SK-N-SH (cell line): ENCODE measurements around the gene ADK.

Source experiments
- CHD2 ChIP-seq: fragments of 150-350 bp; IDR thresholded peaks from 2 replicates; pipeline ENCODE4 v1.6.1; 2018; ENCODE audit warnings: low read length; ENCODE audit not compliant: partially characterized antibody
- FOSL2 ChIP-seq: IDR thresholded peaks from 2 replicates; pipeline ENCODE4 v1.4.0; 2012; ENCODE audit warnings: low read depth, mild to moderate bottlenecking, moderate library complexity, borderline replicate concordance
- JUND ChIP-seq: IDR thresholded peaks from 2 replicates; pipeline ENCODE4 v1.4.0; 2012
- POLR2AphosphoS5 ChIP-seq: IDR thresholded peaks from 2 replicates; pipeline ENCODE4 v1.6.1; 2012; ENCODE audit warnings: low read depth, low read length
- RFX5 ChIP-seq: IDR thresholded peaks from 2 replicates; pipeline ENCODE4 v1.6.1; 2012; ENCODE audit warnings: mild to moderate bottlenecking, improper control_type of control experiment, low read length
- SIN3A ChIP-seq: IDR thresholded peaks from 2 replicates; pipeline ENCODE4 v1.6.1; 2012; ENCODE audit warnings: low read depth, mild to moderate bottlenecking, low read length, moderate library complexity, borderline replicate concordance
- SMC3 ChIP-seq: IDR thresholded peaks from 2 replicates; pipeline ENCODE4 v1.6.1; 2012; ENCODE audit warnings: low read depth, low read length, improper control_type of control experiment
- TAF1 ChIP-seq: IDR thresholded peaks from 2 replicates; pipeline ENCODE4 v1.6.1; 2012; ENCODE audit warnings: low read depth, mild to moderate bottlenecking, low read length, moderate library complexity, borderline replicate concordance
- YY1 ChIP-seq: IDR thresholded peaks from 2 replicates; pipeline ENCODE4 v1.4.0; 2012; ENCODE audit warnings: low read depth, mild to moderate bottlenecking
- TF ChIP-seq, protein P1 (sequence below): fragments of 200-600 bp; sonication (generic); IDR thresholded peaks from 2 replicates; pipeline ENCODE4 v1.6.1; 2017; ENCODE audit warnings: antibody characterized with exemption, mild to moderate bottlenecking, moderate library complexity
- TF ChIP-seq, protein P2 (sequence below): IDR thresholded peaks from 2 replicates; pipeline ENCODE4 v1.4.0; 2012; ENCODE audit warnings: low read depth, borderline replicate concordance
- TF ChIP-seq, protein P3 (sequence below): IDR thresholded peaks from 2 replicates; pipeline ENCODE4 v1.6.1; 2012; ENCODE audit warnings: mild to moderate bottlenecking, low read depth, low read length, moderate library complexity
- TF ChIP-seq, protein P4 (sequence below): IDR thresholded peaks from 2 replicates; pipeline ENCODE4 v1.4.0; 2012; ENCODE audit warnings: low read depth, borderline replicate concordance

DNA sequence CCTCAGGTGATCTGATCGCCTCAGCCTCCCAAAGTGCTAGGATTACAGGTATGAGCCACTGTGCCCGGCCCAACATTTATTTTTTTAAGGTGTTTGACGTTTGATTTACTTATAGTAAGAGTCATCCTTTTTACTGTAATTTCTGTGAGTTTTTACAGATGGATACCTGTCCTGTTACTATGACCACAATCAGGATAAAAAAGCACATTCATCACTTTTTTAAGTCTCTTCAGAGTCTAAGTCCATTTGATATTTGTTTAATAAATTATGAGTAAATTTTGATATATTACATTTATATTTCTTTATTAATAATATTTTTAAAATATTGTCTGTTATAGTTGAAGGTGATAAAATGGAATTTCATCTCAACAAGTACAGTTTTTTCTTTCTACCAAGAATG, 374.9 kb downstream of the ADK start:
- TF ChIP-seq TAF1 = no peak
- TF ChIP-seq, protein P1, sequence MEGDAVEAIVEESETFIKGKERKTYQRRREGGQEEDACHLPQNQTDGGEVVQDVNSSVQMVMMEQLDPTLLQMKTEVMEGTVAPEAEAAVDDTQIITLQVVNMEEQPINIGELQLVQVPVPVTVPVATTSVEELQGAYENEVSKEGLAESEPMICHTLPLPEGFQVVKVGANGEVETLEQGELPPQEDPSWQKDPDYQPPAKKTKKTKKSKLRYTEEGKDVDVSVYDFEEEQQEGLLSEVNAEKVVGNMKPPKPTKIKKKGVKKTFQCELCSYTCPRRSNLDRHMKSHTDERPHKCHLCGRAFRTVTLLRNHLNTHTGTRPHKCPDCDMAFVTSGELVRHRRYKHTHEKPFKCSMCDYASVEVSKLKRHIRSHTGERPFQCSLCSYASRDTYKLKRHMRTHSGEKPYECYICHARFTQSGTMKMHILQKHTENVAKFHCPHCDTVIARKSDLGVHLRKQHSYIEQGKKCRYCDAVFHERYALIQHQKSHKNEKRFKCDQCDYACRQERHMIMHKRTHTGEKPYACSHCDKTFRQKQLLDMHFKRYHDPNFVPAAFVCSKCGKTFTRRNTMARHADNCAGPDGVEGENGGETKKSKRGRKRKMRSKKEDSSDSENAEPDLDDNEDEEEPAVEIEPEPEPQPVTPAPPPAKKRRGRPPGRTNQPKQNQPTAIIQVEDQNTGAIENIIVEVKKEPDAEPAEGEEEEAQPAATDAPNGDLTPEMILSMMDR = no peak
- no peak for TF ChIP-seq POLR2AphosphoS5
- no peak for TF ChIP-seq RFX5
- TF ChIP-seq, protein P2, sequence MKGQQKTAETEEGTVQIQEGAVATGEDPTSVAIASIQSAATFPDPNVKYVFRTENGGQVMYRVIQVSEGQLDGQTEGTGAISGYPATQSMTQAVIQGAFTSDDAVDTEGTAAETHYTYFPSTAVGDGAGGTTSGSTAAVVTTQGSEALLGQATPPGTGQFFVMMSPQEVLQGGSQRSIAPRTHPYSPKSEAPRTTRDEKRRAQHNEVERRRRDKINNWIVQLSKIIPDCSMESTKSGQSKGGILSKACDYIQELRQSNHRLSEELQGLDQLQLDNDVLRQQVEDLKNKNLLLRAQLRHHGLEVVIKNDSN = no peak
- TF ChIP-seq SMC3 = no peak
- TF ChIP-seq SIN3A = no peak
- TF ChIP-seq CHD2 = no peak
- TF ChIP-seq, protein P3, sequence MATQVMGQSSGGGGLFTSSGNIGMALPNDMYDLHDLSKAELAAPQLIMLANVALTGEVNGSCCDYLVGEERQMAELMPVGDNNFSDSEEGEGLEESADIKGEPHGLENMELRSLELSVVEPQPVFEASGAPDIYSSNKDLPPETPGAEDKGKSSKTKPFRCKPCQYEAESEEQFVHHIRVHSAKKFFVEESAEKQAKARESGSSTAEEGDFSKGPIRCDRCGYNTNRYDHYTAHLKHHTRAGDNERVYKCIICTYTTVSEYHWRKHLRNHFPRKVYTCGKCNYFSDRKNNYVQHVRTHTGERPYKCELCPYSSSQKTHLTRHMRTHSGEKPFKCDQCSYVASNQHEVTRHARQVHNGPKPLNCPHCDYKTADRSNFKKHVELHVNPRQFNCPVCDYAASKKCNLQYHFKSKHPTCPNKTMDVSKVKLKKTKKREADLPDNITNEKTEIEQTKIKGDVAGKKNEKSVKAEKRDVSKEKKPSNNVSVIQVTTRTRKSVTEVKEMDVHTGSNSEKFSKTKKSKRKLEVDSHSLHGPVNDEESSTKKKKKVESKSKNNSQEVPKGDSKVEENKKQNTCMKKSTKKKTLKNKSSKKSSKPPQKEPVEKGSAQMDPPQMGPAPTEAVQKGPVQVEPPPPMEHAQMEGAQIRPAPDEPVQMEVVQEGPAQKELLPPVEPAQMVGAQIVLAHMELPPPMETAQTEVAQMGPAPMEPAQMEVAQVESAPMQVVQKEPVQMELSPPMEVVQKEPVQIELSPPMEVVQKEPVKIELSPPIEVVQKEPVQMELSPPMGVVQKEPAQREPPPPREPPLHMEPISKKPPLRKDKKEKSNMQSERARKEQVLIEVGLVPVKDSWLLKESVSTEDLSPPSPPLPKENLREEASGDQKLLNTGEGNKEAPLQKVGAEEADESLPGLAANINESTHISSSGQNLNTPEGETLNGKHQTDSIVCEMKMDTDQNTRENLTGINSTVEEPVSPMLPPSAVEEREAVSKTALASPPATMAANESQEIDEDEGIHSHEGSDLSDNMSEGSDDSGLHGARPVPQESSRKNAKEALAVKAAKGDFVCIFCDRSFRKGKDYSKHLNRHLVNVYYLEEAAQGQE = no peak
- TF ChIP-seq, protein P4, sequence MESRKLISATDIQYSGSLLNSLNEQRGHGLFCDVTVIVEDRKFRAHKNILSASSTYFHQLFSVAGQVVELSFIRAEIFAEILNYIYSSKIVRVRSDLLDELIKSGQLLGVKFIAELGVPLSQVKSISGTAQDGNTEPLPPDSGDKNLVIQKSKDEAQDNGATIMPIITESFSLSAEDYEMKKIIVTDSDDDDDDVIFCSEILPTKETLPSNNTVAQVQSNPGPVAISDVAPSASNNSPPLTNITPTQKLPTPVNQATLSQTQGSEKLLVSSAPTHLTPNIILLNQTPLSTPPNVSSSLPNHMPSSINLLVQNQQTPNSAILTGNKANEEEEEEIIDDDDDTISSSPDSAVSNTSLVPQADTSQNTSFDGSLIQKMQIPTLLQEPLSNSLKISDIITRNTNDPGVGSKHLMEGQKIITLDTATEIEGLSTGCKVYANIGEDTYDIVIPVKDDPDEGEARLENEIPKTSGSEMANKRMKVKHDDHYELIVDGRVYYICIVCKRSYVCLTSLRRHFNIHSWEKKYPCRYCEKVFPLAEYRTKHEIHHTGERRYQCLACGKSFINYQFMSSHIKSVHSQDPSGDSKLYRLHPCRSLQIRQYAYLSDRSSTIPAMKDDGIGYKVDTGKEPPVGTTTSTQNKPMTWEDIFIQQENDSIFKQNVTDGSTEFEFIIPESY = no peak
- no peak for TF ChIP-seq YY1
- no peak for TF ChIP-seq FOSL2
- TF ChIP-seq JUND = no peak
